ENCODE results near the gene TMEM208. TPM values are rescaled to one million over a fixed set of nuclear protein-coding genes. Genes with fewer than 3 reads are reported as not detected.

Gene TMEM208
- total RNA-seq, 1 experiment from 2014 or later = 97.1 TPM

GRCh38 chr16:67206129-67206837 is 20.6 kb upstream of the TMEM208 start:
- DNase-seq (ENCODE audit: low read depth) = no peak
- in situ Hi-C loops (cut with HindIII; ENCODE audit: low pct_unique_long_range_greater_than_20kb, low sequenced_read_pairs) = no loop called here

- in situ Hi-C loops (cut with HindIII; ENCODE audit: low pct_unique_long_range_greater_than_20kb, low sequenced_read_pairs) = no loop called here
- no peak for DNase-seq (ENCODE audit: low read depth)
Observed at GRCh38 chr16:67206838-67207248, 20.1 kb upstream of the TMEM208 start.

- DNase-seq (ENCODE audit: low read depth) = peak; percentile 53
- in situ Hi-C loops (cut with HindIII; ENCODE audit: low pct_unique_long_range_greater_than_20kb, low sequenced_read_pairs) = no loop called here
Observed at GRCh38 chr16:67207249-67208091, 19.5 kb upstream of the TMEM208 start.

DNA sequence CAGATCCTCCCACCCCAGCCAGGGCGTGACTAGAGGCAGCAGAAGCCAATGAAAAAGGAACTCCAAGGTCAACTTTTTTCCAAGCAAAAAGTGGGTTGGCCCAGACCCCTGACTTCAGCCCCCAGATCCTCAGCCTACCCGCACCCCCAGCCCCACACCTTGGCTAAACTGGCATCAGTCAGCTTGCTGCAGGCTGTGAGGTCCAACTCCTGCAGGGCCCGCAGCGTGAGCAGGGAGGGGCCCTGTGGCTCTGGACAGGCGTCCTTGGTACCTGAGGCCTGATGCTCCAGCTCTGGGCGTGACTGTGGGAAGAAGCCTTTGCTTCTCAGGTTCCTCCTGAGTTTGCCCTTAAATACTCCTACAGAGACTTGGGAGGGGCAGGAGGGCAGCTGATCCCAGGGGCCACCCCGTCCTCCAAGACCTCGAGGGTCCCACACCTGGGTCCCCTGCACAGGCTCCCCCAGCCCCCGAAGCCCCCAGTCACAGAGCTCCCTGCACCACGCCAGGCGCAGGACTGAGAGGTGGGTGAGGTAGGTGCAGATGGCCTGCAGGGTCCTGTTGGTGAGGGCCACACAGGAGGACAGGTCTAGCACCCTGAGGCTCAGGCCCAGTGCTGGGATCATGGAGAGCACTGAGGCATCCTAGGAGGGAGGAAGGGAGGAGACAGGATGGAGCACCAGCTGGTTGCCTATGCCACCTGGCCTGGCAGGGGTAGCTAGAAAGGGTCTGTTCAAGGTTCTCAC is 18.6 kb upstream of the TMEM208 start:
- in situ Hi-C loops (cut with HindIII; ENCODE audit: low pct_unique_long_range_greater_than_20kb, low sequenced_read_pairs) = no loop called here
- no peak for DNase-seq (ENCODE audit: low read depth)

DNA sequence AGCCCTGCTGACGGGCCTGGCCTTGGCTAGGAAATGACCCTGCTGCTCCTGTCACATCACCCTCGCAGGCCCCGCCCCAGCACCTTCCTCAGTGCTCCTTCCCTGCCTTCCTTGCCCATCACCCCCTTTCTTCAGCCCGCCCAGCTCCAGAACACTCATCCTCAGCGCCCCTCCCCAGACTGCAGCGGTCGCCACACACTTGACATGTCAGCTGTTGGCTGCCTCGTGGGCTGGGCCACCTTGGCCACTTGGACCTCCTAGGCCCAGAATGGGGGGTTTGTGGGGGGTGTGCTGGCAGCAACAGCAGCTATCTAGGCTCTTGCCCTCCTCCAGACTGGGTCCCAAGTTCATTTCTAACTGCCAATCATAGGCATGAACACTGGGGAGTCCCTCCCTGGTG is 17.4 kb upstream of the TMEM208 start:
- no peak for DNase-seq (ENCODE audit: low read depth)
- in situ Hi-C loops (cut with HindIII; ENCODE audit: low pct_unique_long_range_greater_than_20kb, low sequenced_read_pairs) = no loop called here

GRCh38 chr16:67210069-67210937 is 16.6 kb upstream of the TMEM208 start:
- in situ Hi-C loops (cut with HindIII; ENCODE audit: low pct_unique_long_range_greater_than_20kb, low sequenced_read_pairs) = no loop called here
- no peak for DNase-seq (ENCODE audit: low read depth)

DNA sequence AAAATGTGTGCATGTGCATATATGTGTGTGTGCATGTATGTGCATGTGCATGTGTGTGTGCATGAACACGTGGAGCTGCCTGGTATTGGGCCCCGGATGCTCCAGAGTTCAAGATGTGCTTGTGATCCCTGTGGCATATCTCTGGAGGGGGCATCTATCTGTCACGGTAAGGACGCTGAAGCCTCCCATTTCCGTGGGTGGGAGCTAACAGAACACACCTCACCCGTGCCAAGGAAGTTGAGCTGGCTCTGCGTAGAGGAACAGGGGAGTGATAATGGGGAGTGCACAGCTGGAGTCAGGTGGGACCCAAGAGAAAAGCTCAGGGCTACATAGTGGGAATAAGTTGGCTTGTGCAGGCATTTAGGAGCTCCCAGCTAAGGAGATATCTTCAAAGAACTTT is 15.3 kb upstream of the TMEM208 start:
- DNase-seq (ENCODE audit: low read depth) = no peak
- in situ Hi-C loops (cut with HindIII; ENCODE audit: low pct_unique_long_range_greater_than_20kb, low sequenced_read_pairs) = no loop called here

DNA sequence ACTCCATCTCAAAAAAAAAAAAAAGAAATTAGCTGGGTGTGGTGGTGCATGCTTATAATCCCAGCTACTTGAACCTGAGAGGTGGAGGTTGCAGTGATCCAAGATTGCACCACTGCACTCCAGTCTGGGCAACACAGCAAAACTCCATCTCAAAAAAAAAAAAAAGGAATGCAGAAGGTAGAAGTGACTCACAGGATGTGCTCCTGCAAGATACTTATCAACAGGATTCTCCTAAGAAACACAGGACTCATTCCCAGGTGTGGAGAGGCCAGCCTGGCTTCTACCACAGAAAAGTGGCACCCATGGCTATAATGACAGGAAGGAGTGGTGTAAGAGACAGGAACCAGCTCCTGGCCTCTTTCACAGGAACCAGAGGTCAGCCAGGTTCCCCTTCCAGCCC is 14.2 kb upstream of the TMEM208 start:
- peak; percentile 39 for DNase-seq (ENCODE audit: low read depth)
- in situ Hi-C loops (cut with HindIII; ENCODE audit: low pct_unique_long_range_greater_than_20kb, low sequenced_read_pairs) = no loop called here

DNA sequence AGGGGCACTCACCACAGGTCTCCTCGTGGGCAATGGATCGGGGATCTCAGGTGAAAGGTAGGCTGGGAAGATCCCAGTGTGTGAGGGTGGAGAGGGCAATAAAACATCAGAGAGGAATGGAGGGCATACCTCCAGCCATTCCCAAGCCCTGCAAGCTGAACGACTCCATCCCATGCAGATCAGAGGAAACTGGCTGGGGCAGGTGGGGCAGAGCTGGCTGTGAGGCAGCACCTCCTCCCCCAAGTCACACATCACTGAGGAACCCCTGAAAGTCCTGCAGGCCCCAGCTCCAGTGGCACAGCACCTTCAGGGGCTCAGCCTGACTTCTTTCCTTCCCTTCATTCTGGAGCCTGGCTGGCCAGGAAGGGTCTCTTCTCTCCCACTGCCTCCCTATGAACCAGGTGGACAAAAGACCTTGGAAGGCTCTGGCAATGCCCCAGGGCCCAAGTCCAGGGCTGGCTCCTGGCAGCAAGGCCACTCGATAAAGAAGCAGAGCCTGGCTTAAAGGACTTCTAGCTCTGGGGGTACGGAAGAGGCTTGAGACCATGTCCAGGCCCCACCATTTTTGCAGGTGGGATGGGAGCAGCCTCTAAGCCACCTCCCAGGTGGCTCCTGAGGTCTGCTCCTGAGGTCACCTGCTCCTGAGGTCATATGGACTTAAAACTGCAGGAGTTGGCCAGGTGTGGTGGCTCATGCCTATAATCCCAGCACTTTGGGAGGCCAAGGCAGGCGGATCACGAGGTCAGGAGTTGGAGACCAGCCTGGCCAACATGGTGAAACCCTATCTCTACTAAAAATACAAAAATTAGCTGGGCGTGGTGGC is 13.5 kb upstream of the TMEM208 start:
- in situ Hi-C loops (cut with HindIII; ENCODE audit: low pct_unique_long_range_greater_than_20kb, low sequenced_read_pairs) = no loop called here

GRCh38 chr16:67215706-67216105 is 11.2 kb upstream of the TMEM208 start:
- DNase-seq (ENCODE audit: low read depth) = no peak
- in situ Hi-C loops (cut with HindIII; ENCODE audit: low pct_unique_long_range_greater_than_20kb, low sequenced_read_pairs) = no loop called here

More for the DNA sequence above, 13.5 kb upstream of the TMEM208 start:
- DNase-seq (ENCODE audit: low read depth) = no peak

GRCh38 chr16:67216612-67217490 is 10.1 kb upstream of the TMEM208 start:
- in situ Hi-C loops (cut with HindIII; ENCODE audit: low pct_unique_long_range_greater_than_20kb, low sequenced_read_pairs) = no loop called here
- DNase-seq (ENCODE audit: low read depth) = no peak

DNA sequence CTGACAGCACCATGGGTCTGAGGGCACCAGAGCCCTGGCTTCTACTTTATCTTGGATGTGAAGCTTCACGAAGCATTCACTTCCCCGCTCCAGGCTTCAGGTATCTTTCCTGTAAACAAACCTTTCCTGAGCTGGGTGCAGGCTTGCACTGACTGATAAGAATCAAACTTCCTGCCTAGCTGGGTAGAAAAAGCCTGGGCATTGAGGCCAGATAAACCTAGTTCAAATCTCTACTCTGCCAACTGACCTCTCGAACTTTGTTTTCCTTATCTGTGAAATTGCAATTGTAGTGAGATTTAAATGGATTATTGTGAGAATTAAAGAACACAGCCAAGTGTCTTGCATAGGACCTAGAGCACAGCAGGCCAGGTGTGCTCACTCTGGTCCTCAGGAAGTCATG is 2.9 kb upstream of the TMEM208 start:
- DNase-seq (ENCODE audit: low read depth) = no peak
- in situ Hi-C loops (cut with HindIII; ENCODE audit: low pct_unique_long_range_greater_than_20kb, low sequenced_read_pairs) = no loop called here

- DNase-seq (ENCODE audit: low read depth) = no peak
- in situ Hi-C loops (cut with HindIII; ENCODE audit: low pct_unique_long_range_greater_than_20kb, low sequenced_read_pairs) = no loop called here
Observed at GRCh38 chr16:67226295-67226803, 581 bp upstream of the TMEM208 start.

DNA sequence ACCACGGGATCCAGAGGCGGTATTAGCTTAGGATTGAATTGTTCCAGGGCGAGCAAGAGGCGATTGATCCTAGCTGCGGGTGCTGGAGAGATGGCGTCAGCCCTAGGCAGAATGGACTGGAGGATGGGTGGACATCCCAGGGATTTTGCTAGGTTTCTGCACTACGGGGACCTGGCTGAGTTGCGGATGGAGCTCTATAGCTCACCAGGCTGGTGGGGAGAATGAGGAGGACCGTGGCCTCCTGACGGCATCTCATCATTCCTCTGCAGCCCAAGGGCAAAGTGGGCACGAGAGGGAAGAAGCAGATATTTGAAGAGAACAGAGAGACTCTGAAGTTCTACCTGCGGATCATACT is 614 bp downstream of the TMEM208 start:
- DNase-seq (ENCODE audit: low read depth) = no peak
- in situ Hi-C loops (cut with HindIII; ENCODE audit: low pct_unique_long_range_greater_than_20kb, low sequenced_read_pairs) = no loop called here

DNA sequence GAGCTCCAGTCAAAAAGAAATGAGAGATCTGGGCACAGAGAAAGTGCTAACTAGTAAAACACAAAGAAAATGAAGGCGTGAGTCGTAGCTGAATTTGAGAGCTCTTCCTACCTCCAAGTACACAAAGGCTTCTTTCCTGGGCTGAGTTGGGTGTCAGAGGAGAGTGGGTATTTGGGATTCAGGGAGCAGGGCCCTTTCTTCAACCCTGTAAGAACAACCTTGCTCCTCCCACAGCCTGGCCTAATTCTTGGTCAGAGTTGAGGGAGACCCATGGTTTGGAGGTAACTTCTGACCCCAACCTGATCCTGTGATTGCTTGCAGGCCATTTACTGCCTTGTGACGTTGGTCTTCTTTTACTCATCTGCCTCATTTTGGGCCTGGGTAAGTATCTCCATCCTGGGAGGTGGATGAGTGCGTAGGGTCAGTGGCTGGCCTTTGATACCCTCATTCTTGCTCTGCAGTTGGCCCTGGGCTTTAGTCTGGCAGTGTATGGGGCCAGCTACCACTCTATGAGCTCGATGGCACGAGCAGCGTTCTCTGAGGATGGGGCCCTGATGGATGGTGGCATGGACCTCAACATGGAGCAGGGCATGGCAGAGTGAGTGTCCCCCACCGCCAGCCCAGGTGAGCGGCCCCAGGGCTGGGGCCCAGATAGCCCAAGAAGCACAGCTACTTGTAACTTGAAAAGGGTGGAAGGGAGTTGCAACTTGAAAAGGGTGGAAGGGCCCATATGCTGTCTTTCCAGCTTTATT is 1.3 kb downstream of the TMEM208 start:
- in situ Hi-C loops (cut with HindIII; ENCODE audit: low pct_unique_long_range_greater_than_20kb, low sequenced_read_pairs) = no loop called here
- no peak for DNase-seq (ENCODE audit: low read depth)

- in situ Hi-C loops (cut with HindIII; ENCODE audit: low pct_unique_long_range_greater_than_20kb, low sequenced_read_pairs) = no loop called here
- DNase-seq (ENCODE audit: low read depth) = no peak
Observed at GRCh38 chr16:67228905-67229304, 2.0 kb downstream of the TMEM208 start.

Data from Caki2 (cell line).